ENCODE measurements around the gene ECSCR. TPM values are rescaled to one million over a fixed set of nuclear protein-coding genes. Genes with fewer than 3 reads are reported as not detected.
A peak's percentile ranks its signal among the peaks of the same experiment; 100 is the strongest.
"Not testable (repeated sequence)": the region's sequence is repeated elsewhere in the genome, so short reads cannot be mapped to it uniquely, and the experiment has no call there.

Gene ECSCR
- total RNA-seq, 1 donor from 2014 or later = 47.2 TPM

DNA sequence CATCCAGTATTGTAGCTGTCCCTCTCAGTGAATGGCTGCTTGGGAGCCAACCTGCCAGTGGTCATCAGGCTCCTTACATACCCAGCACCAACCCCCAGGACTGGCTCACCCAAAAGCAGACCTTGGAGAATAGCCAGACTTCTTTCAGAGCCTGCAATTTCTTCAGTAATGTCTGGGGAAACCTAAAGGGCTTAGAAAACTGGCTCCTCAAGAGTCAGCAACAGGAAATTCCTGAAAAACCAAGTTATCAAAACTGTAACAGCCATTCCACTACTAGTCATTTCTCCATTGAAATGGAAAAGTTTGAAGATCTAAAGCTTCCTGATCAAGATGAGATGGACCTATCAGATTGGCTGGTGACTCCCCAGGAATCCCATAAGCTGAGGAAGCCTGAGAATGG lies 32.3 kb upstream of the ECSCR start:
- Histone ChIP-seq H3K36me3 (no peaks in the 10 kb centered on the region), H3K4me3 (no peak overlapping the region), H3K9me3 (no peaks in the 10 kb centered on the region), H3K4me1 (peaks cover 24% of the 10 kb centered on the region), H3K27me3 (no peaks in the 10 kb centered on the region), H3K27ac (no peak overlapping the region)
- no peak for DNase-seq
- no peak for ATAC-seq
- no peak for TF ChIP-seq CTCF (IDR thresholded peaks at IDR 0.05)
- intact Hi-C loops (cut with DNase I) = no loop called here

- intact Hi-C loops (cut with DNase I) = no loop called here
- Histone ChIP-seq H3K27ac (no peak overlapping the region), H3K9me3 (no peaks in the 10 kb centered on the region), H3K36me3 (no peaks in the 10 kb centered on the region), H3K4me1 (peaks cover 24% of the 10 kb centered on the region), H3K27me3 (no peaks in the 10 kb centered on the region), H3K4me3 (no peak overlapping the region)
- no peak for ATAC-seq
- DNase-seq = no peak
- no peak for TF ChIP-seq CTCF (IDR thresholded peaks at IDR 0.05)
These were observed 31.7 kb upstream of the ECSCR start for GRCh38 chr5:139494256-139494655.

DNA sequence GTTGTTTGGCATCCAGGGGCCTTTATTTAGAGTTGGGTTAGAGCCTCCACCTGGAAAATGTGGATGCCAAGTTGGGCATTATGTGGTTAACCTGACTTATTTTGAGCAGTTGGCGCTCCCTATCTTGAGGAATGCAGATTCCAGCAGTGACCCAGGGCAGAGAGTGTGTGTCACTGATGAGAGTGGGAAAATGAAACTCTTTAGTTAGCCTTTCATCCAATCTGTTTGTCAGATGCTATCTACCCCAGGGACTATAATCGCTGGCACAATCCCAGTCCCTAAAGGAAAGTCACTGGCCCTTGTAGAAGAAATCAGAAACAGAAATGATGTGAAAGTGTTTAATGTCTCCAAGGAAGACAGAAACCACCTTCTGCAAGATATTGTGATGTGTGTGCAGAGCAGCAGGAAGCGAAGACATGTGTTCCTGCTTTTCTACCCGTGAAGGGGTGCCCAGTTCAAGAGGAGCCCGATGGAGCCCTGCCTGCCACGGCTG lies 30.2 kb upstream of the ECSCR start:
- peaks cover 24% of the 10 kb centered on the region for H3K4me1 ChIP-seq
- H3K36me3 ChIP-seq = no peaks in the 10 kb centered on the region
- no peak overlapping the region for H3K27ac ChIP-seq
- ATAC-seq (peak; percentile 65), DNase-seq (no peak)
- no peak overlapping the region for H3K4me3 ChIP-seq
- no peak for TF ChIP-seq CTCF (IDR thresholded peaks at IDR 0.05)
- H3K9me3 ChIP-seq = no peaks in the 10 kb centered on the region
- intact Hi-C loops (cut with DNase I) = no loop called here
- H3K27me3 ChIP-seq = no peaks in the 10 kb centered on the region

DNA sequence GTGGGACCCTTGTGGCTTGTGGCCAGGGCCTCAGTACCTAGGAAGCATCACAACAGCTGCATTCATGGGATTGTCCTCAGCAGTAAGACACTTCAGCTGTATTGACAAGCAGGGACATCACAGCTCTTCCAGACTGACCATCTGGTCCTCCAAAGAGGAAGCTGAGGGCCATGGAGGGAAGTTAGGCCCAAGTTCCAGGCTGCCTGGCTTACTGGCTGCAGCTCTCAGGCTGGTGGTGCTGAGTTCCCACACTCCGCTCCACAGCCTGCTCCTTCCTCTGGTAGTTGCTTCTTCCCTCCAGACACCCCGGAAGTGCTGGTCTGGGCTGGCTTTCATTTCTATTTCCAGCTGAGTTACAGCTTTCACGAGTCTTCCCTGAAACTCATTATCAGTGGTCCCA lies 25.7 kb upstream of the ECSCR start:
- H3K4me1 ChIP-seq = peaks cover 23% of the 10 kb centered on the region
- no peak for DNase-seq
- intact Hi-C loops (cut with DNase I) = no loop called here
- no peak overlapping the region for H3K4me3 ChIP-seq
- no peaks in the 10 kb centered on the region for H3K9me3 ChIP-seq
- no peak for TF ChIP-seq CTCF (IDR thresholded peaks at IDR 0.05)
- no peaks in the 10 kb centered on the region for H3K27me3 ChIP-seq
- H3K36me3 ChIP-seq = no peaks in the 10 kb centered on the region
- peak overlapping the region; percentile 24 for H3K27ac ChIP-seq
- peak; percentile 87 for ATAC-seq

- no peaks in the 10 kb centered on the region for H3K27me3 ChIP-seq
- no peak overlapping the region for H3K4me3 ChIP-seq
- intact Hi-C loops (cut with DNase I) = no loop called here
- DNase-seq = no peak
- no peak for ATAC-seq
- peaks cover 29% of the 10 kb centered on the region for H3K4me1 ChIP-seq
- H3K9me3 ChIP-seq = no peaks in the 10 kb centered on the region
- no peak overlapping the region for H3K27ac ChIP-seq
- no peak for TF ChIP-seq CTCF (IDR thresholded peaks at IDR 0.05)
- H3K36me3 ChIP-seq = no peaks in the 10 kb centered on the region
These were observed 23.7 kb upstream of the ECSCR start for GRCh38 chr5:139486201-139486600.

DNA sequence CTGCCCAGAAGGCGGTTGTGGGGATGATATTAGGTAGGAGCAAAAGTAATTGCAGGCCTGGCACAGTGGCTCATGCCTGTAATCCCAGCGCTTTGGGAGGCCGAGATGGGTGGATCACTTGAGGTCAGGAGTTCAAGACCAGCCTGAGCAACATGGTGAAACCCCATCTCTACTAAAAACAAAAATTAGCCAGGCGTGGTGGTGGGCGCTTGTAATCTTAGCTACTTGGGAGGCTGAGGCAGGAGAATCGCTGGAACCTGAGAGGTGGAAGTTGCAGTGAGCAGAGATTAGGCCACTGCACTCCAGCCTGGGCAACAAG lies 20.3 kb upstream of the ECSCR start:
- ATAC-seq; H3K27me3 ChIP-seq; intact Hi-C loops (cut with DNase I); H3K9me3 ChIP-seq; DNase-seq: not testable (repeated sequence)
- Histone ChIP-seq H3K36me3 (peaks cover 11% of the 10 kb centered on the region), H3K4me1 (peaks cover 53% of the 10 kb centered on the region), H3K4me3 (peak overlapping the region; percentile 78), H3K27ac (peak overlapping the region; percentile 99)

Data from upper lobe of right lung (tissue), 1 donor.